GM19043 (cell line): ENCODE results near the gene CHAF1A.

ENCODE experiments used
- ATAC-seq: cut with Tn5 transposase; IDR thresholded peaks from one replicate; pipeline ENCODE4 v1.9.1; 2021; ENCODE audit warnings: low read depth; ENCODE audit not compliant: unreplicated experiment

CHAF1A gene

DNA sequence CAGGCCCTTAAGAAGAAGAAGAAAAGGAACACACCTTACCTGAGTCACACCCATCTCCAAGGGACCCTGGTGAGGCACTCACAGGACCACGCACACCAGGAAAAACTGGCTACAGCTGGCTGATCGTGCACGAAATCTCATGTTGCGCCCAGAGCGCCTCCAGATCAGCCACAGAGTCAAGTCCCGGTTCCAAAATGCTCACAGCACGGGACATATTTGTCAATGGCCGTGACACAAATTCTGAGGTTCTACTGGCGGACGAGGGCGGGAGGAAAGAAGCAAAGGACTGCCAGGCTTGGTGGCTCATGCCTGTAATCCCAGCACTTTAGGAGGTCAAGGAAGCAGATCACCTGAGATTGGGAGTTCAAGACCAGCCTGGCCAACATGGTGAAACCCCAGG is 23.6 kb upstream of the CHAF1A start:
- no peak for ATAC-seq

DNA sequence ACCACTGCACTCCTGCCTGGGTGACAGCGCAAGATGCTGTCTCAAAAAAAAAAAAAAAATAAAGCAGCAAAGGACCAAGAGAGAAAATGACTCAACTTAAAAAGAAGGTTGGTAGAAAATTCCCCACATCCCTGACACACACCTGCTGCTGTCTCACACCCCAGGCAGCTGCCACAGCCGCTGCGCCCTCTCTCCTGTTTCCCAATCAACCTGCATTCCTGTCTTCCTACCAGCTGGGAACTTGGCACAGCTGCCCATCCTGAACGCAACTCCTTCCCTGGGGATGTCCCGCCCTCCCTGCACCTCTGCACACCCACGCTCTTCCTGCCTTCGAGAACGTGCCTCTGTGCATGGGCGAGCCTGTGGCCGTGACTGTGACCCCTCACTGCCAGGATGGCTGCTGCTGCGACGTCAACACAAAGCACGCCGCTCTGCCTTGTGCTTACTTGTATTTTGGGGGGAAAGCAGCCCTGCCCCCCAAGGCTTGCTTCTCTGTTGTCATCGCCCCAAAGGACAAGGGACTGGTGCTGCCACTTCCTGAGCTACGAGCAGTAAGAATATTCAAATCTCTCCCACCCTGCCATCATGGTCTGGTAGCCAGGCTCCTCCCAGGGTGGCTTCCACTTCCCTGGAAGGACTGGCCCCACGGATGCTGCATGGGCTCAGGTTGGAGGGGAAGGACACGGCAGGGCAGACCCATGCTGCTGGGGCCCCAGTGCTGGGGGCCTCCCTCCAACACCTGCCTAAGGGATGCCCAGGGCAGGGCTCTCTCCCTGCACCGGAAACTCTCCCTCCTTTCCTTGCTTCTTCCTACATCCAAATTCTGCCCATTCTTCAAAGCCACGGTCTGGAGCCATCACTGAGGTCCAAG is 22.8 kb upstream of the CHAF1A start:
- no peak for ATAC-seq

- no peak for ATAC-seq
Measured at GRCh38 chr19:4380254-4380727, 22.1 kb upstream of the CHAF1A start.

DNA sequence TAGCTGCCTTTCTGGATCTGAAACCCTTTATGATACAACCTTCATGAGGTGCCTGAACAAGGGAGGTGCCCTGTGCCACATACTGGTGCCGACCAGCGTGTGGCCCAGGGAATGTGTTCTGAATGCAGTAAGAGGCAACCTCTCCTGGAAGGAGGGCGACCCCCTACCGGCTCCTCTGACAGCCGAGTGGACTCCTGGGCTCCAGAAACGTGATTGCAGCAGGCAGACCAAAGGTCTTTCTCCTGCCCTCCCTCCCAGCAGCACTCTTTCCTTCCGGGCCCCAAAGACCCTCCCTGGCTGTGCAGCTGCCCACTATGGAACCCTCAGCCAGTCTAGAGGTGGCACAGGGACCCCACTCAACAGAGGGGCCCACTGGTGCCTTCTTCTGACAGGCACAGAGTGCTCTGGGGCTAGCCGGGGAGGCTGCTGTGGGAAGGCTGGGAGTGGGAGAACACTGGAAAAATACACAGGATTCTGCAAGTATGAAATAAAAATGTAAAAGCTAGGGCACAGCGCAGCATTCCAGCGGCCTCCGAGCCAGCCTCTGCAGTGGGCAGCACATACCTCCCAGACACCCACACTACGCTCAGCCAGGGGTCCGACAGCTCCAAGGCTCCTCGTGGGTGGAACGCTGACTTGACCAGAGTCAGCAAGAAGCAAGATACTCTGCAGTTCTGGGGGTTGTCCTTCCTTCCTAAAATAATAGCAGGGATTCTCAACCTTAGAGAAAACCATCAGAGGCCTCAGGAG is 17.0 kb upstream of the CHAF1A start:
- no peak for ATAC-seq

GRCh38 chr19:4386041-4386782 is 16.2 kb upstream of the CHAF1A start:
- ATAC-seq = no peak

- ATAC-seq = no peak
Measured at GRCh38 chr19:4388337-4389063, 13.9 kb upstream of the CHAF1A start.

GRCh38 chr19:4389064-4389375 is 13.4 kb upstream of the CHAF1A start:
- no peak for ATAC-seq

GRCh38 chr19:4389511-4390016 is 12.9 kb upstream of the CHAF1A start:
- no peak for ATAC-seq

DNA sequence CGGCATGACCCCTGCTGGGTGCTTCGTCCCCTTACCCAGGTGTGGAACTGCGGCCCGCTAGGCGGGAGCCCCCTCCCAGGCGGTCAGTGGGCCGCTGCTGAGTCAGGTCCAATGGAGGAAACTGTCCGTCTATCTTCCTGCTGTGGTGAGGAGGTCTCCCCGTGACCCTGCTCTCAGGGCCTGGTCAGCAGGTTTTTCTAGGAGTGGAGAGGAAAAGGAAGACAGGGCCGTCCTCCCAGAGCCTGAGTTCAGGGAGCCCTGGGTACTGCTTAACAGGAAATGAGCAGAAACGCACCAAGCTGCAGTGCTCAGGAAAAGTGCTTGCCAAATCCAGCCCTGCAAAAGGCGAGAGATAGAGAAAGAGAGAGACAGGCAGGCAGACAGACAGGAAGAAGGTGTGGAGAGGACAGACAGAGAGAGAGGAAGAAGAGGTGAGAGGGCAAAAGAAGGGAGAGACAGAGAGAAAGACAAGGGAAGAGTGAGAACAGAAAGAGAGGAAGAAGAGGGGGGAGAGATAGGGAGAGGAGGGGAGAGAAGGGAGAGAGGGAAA is 12.3 kb upstream of the CHAF1A start:
- no peak for ATAC-seq

DNA sequence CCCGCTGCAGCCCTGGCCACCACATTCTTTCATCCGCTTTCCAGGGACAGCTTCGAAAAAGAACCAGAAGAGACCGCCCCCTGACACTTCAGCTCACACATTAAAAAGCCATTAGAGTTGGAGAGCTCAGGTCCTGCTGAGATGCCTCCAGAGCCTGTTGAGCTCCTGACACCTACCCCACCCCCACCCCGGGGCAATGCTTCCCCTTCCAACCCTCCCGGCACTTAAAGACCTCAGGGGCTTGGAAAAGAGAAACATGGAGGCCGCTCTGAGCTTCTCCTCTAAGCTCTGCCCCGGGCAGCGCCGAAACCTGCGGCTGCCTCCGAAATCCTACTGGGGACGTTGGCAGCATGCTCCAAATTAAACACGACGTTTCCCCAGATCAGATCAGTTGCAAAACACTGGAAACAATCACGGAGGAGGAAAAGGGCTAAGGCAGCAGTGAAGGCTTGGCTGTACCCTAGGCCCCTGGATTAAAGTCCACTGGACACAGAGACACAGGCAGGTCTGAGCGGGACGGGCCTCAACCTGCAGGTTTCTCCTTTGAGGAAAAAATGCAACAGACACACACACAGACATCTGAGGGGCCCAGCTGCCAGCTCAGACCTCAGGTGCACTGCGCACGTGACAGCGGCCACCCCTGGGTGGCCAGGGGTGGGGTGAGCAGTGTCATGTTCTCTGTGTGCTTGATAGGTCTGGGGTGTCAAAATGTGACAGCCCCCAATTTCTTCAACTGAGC is 11.7 kb upstream of the CHAF1A start:
- no peak for ATAC-seq

GRCh38 chr19:4391306-4391693 is 11.1 kb upstream of the CHAF1A start:
- no peak for ATAC-seq

DNA sequence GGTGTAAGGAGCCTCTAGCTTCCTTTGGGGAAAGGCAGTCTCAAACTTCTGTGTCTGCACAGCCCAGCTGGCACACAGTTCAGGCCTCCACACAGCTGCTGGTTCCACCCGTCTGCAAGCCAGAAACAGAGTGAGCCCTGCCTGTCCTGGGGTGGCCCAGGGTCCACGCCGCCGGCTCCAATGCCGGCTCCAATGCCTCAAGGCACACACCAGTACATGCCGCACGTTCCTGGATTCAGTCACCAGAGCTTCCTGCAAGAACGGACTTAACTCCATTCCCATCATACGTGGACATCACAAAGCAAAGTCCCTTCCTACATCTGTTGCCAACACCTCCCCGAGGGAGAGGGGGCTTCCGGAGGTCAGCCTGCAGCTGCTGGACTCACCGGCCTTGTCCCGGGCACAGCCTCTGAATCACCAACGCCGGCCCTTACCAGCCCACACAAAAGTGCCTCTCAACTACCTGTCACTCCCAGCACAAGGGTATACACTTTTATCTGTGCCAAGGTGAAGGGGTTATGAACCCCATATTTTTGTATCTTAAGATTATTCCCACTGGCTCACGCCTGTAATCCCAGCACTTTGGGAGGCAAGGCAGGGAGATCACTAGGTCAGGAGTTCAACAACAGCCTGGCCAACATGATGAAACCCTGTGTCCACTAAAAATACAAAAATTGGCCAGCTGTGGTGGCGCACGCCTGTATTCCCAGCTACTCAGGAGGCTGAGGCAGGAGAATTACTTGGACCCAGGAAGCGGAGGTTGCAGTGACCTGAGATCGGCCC is 10.5 kb upstream of the CHAF1A start:
- no peak for ATAC-seq

DNA sequence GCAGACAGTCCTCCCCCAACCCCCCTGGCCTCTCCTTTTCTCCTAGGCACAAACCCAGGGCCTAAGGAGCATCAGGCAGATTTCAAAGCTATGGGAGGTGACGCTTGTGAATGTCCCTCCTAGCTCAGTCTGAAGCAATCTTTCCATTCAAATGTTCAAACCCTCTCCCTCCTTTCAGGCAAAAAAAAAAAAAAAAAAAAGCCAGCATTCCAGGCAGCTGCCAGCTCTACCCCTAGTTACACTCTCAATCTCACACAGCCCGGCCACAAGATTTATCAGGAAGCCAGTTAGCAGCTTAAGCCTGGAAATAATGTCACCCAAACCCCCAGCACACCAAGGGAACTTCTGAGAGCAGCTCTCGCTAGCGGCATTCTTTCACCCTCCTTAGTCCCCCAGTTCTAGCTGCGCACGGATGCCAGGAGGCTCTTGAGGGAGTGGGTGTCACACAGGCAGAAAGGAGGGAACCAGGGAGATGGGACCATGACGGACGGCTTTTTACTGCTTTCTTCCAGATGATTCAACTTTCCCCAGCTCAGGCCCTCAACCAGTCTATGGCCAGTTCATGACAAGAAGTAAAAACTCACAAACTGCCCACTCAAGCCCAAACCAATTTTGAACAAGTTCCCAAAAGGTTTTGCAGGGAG is 8.4 kb upstream of the CHAF1A start:
- no peak for ATAC-seq

GRCh38 chr19:4396949-4397783 is 5.3 kb upstream of the CHAF1A start:
- ATAC-seq = no peak

- no peak for ATAC-seq
Measured at GRCh38 chr19:4399812-4400134, 2.7 kb upstream of the CHAF1A start.

DNA sequence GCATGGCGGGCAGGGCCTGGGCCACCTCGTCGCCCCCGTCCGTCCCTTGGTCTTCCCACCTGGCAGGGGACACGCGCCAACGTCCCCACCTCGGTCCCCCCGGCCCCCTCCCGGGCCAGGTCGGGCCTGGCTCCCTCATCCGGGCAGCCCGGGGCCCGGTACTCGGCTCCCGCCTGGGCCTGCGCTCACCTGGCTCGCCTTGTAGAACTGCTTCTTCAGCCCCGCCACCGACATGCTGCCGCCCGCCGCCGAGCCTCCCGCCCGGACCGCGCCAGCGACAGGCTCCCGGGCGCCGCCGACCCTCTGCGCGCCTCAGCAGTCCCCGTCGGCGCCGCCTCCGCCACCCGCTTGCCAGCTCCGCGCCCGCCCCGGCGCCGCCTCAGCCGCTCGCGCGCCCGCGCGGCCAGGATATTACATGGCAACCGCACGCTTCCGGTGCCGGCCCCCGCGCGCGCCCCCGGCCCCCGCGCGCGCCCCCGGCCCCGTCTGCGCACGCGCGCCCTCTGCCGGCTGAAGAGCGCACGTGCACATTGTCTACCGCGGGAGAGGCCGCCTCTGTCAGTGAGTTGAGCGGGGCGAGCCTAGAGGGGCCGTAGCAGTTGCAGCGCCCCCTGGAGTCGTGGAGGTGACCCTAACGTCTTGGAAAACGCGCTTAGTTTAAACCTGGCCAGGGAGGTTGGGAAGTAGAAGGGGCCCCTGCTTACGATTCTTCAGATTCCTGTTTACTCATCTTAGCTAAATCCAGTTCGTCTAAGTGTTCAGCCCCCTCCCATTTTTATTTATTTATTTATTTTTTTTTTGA is 2.1 kb upstream of the CHAF1A start, which contains the start of gene SH3GL1:
TSS of gene SH3GL1 (minus strand) at position 413 of the 802 bp plus-strand sequence. CDS start at position 234, 179 bp downstream.
- peak; percentile 40 for ATAC-seq
